ENCODE results near the gene COMT. TPM values are rescaled to one million over a fixed set of nuclear protein-coding genes. Genes with fewer than 3 reads are reported as not detected.

COMT gene
- total and polyA plus RNA-seq, 11 donors: 69.7 to 249 (median 119) TPM

- ATAC-seq: no peak
- DNase-seq: no peak
- Histone ChIP-seq H3K27ac (peak overlapping the region in 1 of 12 donors; percentile 41), H3K4me3 (no peak overlapping the region), H3K27me3 (no peaks in the 10 kb centered on the region), H3K36me3 (peaks cover 0 to 82% (median 60%) of the 10 kb centered on the region in 9 donors), H3K4me1 (peaks cover 0 to 32% (median 5%) of the 10 kb centered on the region in 12 donors), H3K9me3 (no peaks in the 10 kb centered on the region)
- intact Hi-C loops (cut with DNase I): loop anchor here in 4 of 10 donors (1.0 to 10.0 kb wide), 4 partner anchors 40 to 314 kb away; no protein-coding TSS in a partner anchor
- TF ChIP-seq, protein P1, sequence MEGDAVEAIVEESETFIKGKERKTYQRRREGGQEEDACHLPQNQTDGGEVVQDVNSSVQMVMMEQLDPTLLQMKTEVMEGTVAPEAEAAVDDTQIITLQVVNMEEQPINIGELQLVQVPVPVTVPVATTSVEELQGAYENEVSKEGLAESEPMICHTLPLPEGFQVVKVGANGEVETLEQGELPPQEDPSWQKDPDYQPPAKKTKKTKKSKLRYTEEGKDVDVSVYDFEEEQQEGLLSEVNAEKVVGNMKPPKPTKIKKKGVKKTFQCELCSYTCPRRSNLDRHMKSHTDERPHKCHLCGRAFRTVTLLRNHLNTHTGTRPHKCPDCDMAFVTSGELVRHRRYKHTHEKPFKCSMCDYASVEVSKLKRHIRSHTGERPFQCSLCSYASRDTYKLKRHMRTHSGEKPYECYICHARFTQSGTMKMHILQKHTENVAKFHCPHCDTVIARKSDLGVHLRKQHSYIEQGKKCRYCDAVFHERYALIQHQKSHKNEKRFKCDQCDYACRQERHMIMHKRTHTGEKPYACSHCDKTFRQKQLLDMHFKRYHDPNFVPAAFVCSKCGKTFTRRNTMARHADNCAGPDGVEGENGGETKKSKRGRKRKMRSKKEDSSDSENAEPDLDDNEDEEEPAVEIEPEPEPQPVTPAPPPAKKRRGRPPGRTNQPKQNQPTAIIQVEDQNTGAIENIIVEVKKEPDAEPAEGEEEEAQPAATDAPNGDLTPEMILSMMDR (IDR thresholded peaks at IDR 0.05): no peak
- TF ChIP-seq POLR2A (IDR thresholded peaks at IDR 0.05): no peak
- 93% methylated on average over 27 to 50 of the region's 50 CpGs for WGBS, 4 donors
Observed at GRCh38 chr22:19972652-19973550, 31.3 kb downstream of the COMT start.

DNA sequence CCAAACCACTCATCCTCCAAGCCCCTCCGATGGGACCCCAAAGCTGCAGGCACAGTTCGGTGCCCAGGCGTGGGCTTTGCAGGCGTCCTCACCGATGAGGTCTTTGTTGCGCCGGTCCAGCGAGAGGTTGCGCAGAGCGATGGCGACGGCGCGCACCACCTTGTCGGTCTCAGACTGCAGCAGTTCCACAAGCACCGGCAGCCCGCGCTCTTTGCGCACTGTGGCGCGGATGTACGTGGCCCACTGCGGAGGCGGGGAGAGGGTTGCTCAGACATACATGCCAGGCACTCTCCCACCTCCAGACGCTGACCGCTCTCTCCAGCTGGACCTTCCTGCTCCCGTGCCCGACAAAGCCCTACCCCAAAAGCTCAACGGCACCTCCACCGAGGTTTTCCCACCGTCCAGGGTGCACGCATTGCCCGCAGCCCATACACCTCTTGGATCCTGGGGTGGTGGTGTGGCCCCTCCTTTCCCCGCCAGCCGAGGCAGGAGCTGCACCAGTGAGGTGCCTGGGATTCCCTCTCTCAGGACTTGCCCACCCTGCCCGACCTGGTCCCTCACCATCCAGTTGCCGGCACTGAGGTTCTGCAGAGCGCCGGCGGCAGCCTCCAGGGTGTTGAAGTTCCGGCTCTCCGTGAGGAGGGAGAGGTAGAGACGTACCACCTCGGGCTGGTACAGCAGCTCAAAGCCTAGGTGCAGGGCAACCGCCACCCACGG lies 32.1 kb downstream of the COMT start:
- intact Hi-C loops (cut with DNase I): loop anchor here in 3 of 10 donors (5.0 to 10.0 kb wide), 3 partner anchors 131 to 314 kb away; no protein-coding TSS in a partner anchor
- H3K4me3 ChIP-seq: no peak overlapping the region
- no peaks in the 10 kb centered on the region for H3K9me3 ChIP-seq
- peaks cover 0 to 32% (median 5%) of the 10 kb centered on the region in 12 donors for H3K4me1 ChIP-seq
- peaks cover 0 to 82% (median 59%) of the 10 kb centered on the region in 9 donors for H3K36me3 ChIP-seq
- no peaks in the 10 kb centered on the region for H3K27me3 ChIP-seq
- 95 to 97% (median 96%) methylated on average over 40 to 46 of the region's 46 CpGs for WGBS, 4 donors
- TF ChIP-seq POLR2A (IDR thresholded peaks at IDR 0.05): no peak
- TF ChIP-seq, protein P1 (IDR thresholded peaks at IDR 0.05): no peak
- DNase-seq (no peak), ATAC-seq (no peak)
- no peak overlapping the region for H3K27ac ChIP-seq

GRCh38 chr22:19974268-19974861 lies 32.8 kb downstream of the COMT start:
- DNase-seq: no peak
- Histone ChIP-seq H3K27ac (no peak overlapping the region), H3K27me3 (no peaks in the 10 kb centered on the region), H3K4me1 (peaks cover 0 to 32% (median 5%) of the 10 kb centered on the region in 12 donors), H3K9me3 (no peaks in the 10 kb centered on the region), H3K4me3 (no peak overlapping the region), H3K36me3 (peaks cover 0 to 83% (median 59%) of the 10 kb centered on the region in 9 donors)
- intact Hi-C loops (cut with DNase I): loop anchor here in 3 of 10 donors (5.0 to 10.0 kb wide), 3 partner anchors 130 to 313 kb away; no protein-coding TSS in a partner anchor
- TF ChIP-seq POLR2A (IDR thresholded peaks at IDR 0.05): no peak
- TF ChIP-seq, protein P1 (IDR thresholded peaks at IDR 0.05): no peak
- no peak for ATAC-seq
- 67 to 75% (median 71%) methylated on average over 10 to 11 of the region's 11 CpGs for WGBS, 4 donors
